Ovary (tissue), 9 donors: ENCODE data around the gene IGF1R. TPM values are rescaled to one million over a fixed set of nuclear protein-coding genes. Genes with fewer than 3 reads are reported as not detected.

Source experiments
- DNase-seq, 5 donors: peaks; one replicate each; pipeline ENCODE4 v3.0.0-alpha.2; 2019 to 2020
- H3K27ac ChIP-seq, 2 donors: fragments of 200-600 bp; one replicate each; pipeline versions ENCODE4 v1.5.1 to v1.8.0; 2019 to 2022
- H3K27me3 ChIP-seq: fragments of 200-600 bp; one replicate; pipeline ENCODE4 v1.8.0; 2022
- H3K36me3 ChIP-seq: fragments of 200-600 bp; sonication (generic); one replicate; pipeline ENCODE4 v1.5.1; 2019
- H3K4me1 ChIP-seq: one replicate; pipeline ENCODE4 v1.8.1; 2013; ENCODE audit warnings: mild to moderate bottlenecking, moderate library complexity; ENCODE audit not compliant: insufficient read depth
- H3K4me3 ChIP-seq: fragments of 200-600 bp; sonication (generic); one replicate; pipeline ENCODE4 v1.5.1; 2017
- H3K9me3 ChIP-seq, 2 donors: fragments of 200-600 bp in 1 of 2; sonication (generic) in 1 of 2; one replicate each; pipeline versions ENCODE4 v1.5.1 to v1.8.1; 2013 to 2019; ENCODE audit warnings: mild to moderate bottlenecking in 1 of 2, moderate library complexity in 1 of 2
- CTCF ChIP-seq, 3 donors: fragments of 450-650 bp in 2 of 3; fragments of 200-600 bp in 1 of 3; IDR thresholded peaks; one replicate each; pipeline versions ENCODE4 v1.5.1 to v1.8.0; 2016 to 2022; ENCODE audit warnings: antibody characterized with exemption in 3 of 3, mild to moderate bottlenecking in 1 of 3
- EP300 ChIP-seq: sonication (generic); formaldehyde crosslinking; IDR thresholded peaks from one replicate; pipeline ENCODE4 v1.6.1; 2017; ENCODE audit warnings: antibody characterized with exemption
- POLR2A ChIP-seq: fragments of 450-650 bp; IDR thresholded peaks from one replicate; pipeline ENCODE4 v1.6.1; 2017; ENCODE audit warnings: antibody characterized with exemption, mild to moderate bottlenecking, moderate library complexity
- WGBS, 3 donors: extraction: QIAGEN DNeasy Blood & Tissue Kit in 1 of 3; methylation state at CpG; one replicate each; pipeline versions ENCODE4 v1.1.5 to v1.1.7; 2013 to 2017; 5-methylcytosine and 5-hydroxymethylcytosine counted together
- intact Hi-C, 4 donors: fragments of 100-400 bp; cut with DNase I; formaldehyde crosslinking; loops; one replicate each; pipeline versions ENCODE4 v1.11.0 to v1.15.1; 2022 to 2023
- polyA plus RNA-seq, 2 donors: library from polyadenylated mRNA; stranded (reverse); fragments of 200-250 nt in 1 of 2; fragments of 350-450 nt in 1 of 2; fragmentation: Illumina TruSeq in 1 of 2; extraction: RNeasy Lipid Tissue Mini Kit (QIAGEN cat#74804) in 1 of 2; gene quantifications; one replicate each; pipeline ENCODE4 v1.2.3, GENCODE V29; 2013 to 2014
- total RNA-seq, 7 donors: library from RNA; depleted of rRNA in 2 of 7; stranded (reverse); fragments of >200 nt in 2 of 7; fragmentation: NEBNext Ultra II Directional in 3 of 7; extraction: Animal tissue kit (Norgen Biotek cat#: 25700) in 3 of 7; gene quantifications; one replicate each; pipeline versions ENCODE4 v1.1.0 to v1.2.4, GENCODE V29; 2016 to 2023
- donor health status: DM: no; HTN: no; CAD: no; lungs with moderate emphysema.
- donor health status: DM: no; HTN: no; CAD: no.
- donor health status: Bipolar disorder and iron deficiency.
- donor health status: DM: yes; HTN: yes; CAD: no.
- donor health status: DM: no; HTN: no; CAD: no.
- donor health status: DM: yes; HTN: yes; CAD: no.

The IGF1R gene
- total and polyA plus RNA-seq, 9 donors = 15.4 to 88.7 (median 68.9) TPM

GRCh38 chr15:98666441-98666840 lies 18.1 kb downstream of the IGF1R start:
- Histone ChIP-seq H3K27ac (no peak overlapping the region), H3K36me3 (no peaks in the 10 kb centered on the region), H3K27me3 (no peaks in the 10 kb centered on the region), H3K4me3 (no peak overlapping the region), H3K9me3 (no peaks in the 10 kb centered on the region), H3K4me1 (peaks cover 44% of the 10 kb centered on the region)
- 97 to 98% (median 98%) methylated on average over 6 of the region's 6 CpGs for WGBS, 3 donors
- intact Hi-C loops = loop anchor here in 1 of 4 donors (10.0 kb wide), 1 partner anchor 398 kb away; no protein-coding TSS in a partner anchor
- no peak for TF ChIP-seq CTCF (IDR thresholded peaks at IDR 0.05)
- no peak for DNase-seq

- Histone ChIP-seq H3K36me3 (no peaks in the 10 kb centered on the region), H3K27me3 (no peaks in the 10 kb centered on the region), H3K4me3 (no peak overlapping the region), H3K9me3 (no peaks in the 10 kb centered on the region), H3K27ac (no peak overlapping the region), H3K4me1 (peaks cover 41% of the 10 kb centered on the region)
- no peak for DNase-seq
- WGBS, 3 donors = 77 to 80% (median 79%) methylated on average over 7 of the region's 7 CpGs
- TF ChIP-seq EP300 (no peak), CTCF (IDR thresholded peaks at IDR 0.05) (no peak), POLR2A (no peak)
- intact Hi-C loops = loop anchor here in 1 of 4 donors (10.0 kb wide), 1 partner anchor 398 kb away; no protein-coding TSS in a partner anchor
Measured at GRCh38 chr15:98666841-98667240, 18.5 kb downstream of the IGF1R start.

- intact Hi-C loops = loop anchor here in 1 of 4 donors (10.0 kb wide), 1 partner anchor 397 kb away; no protein-coding TSS in a partner anchor
- no peak for DNase-seq
- H3K36me3 ChIP-seq = no peaks in the 10 kb centered on the region
- H3K9me3 ChIP-seq = no peaks in the 10 kb centered on the region
- no peaks in the 10 kb centered on the region for H3K27me3 ChIP-seq
- 88 to 91% (median 88%) methylated on average over 13 of the region's 13 CpGs for WGBS, 3 donors
- H3K4me3 ChIP-seq = no peak overlapping the region
- TF ChIP-seq EP300 (no peak), CTCF (IDR thresholded peaks at IDR 0.05) (no peak), POLR2A (no peak)
- H3K4me1 ChIP-seq = peaks cover 38% of the 10 kb centered on the region
- H3K27ac ChIP-seq = no peak overlapping the region
Measured at GRCh38 chr15:98667521-98668179, 19.3 kb downstream of the IGF1R start.

GRCh38 chr15:98668566-98669308 lies 20.4 kb downstream of the IGF1R start:
- H3K27ac ChIP-seq = peak overlapping the region in 1 of 2 donors; percentile 22
- H3K4me3 ChIP-seq = no peak overlapping the region

More at GRCh38 chr15:98668566-98669308, 20.4 kb downstream of the IGF1R start:
- no peak for DNase-seq
- Histone ChIP-seq H3K27me3 (no peaks in the 10 kb centered on the region), H3K9me3 (no peaks in the 10 kb centered on the region), H3K4me1 (peaks cover 30% of the 10 kb centered on the region), H3K36me3 (no peaks in the 10 kb centered on the region)
- intact Hi-C loops = loop anchor here in 1 of 4 donors (10.0 kb wide), 1 partner anchor 396 kb away; no protein-coding TSS in a partner anchor
- no peak for TF ChIP-seq CTCF (IDR thresholded peaks at IDR 0.05)
- no peak for TF ChIP-seq POLR2A
- 40 to 52% (median 43%) methylated on average over 10 of the region's 10 CpGs for WGBS, 3 donors
